ENCODE data around the gene MYO16. TPM values are rescaled to one million over a fixed set of nuclear protein-coding genes. Genes with fewer than 3 reads are reported as not detected.
"Not testable (repeated sequence)": the region's sequence is repeated elsewhere in the genome, so short reads cannot be mapped to it uniquely, and the experiment has no call there.

Gene MYO16
- total RNA-seq, 1 donor from 2014 or later, result 0.92 TPM

GRCh38 chr13:108782480-108782879 is 153.1 kb downstream of the MYO16 start:
- DNase-seq (ENCODE audit: low spot score); intact Hi-C loops (cut with DNase I): not testable (repeated sequence)

DNA sequence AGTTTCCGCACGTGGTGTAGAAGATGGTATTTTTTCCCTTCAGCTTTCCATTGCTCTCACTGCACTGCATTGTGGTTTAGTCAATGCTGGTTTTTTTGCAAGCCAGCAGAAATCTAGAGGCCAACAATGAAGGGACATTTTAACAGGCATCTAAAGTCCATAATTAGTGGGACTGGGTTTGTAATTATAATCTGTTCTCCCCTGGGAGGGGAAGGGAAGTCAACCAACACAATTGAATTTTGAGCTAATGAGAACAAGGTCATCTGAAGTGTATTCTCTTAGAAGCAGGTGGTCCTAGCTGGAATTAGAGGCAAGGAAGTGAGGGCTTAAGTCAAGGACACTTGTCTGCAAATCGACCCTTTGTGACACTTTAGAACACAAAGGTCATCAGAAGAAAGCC is 156.4 kb downstream of the MYO16 start:
- intact Hi-C loops (cut with DNase I), result no loop called here
- no peak for DNase-seq (ENCODE audit: low spot score)

- intact Hi-C loops (cut with DNase I), result no loop called here
- DNase-seq (ENCODE audit: low spot score), result no peak
Observed at GRCh38 chr13:108786456-108787200, 157.2 kb downstream of the MYO16 start.

- no peak for DNase-seq (ENCODE audit: low spot score)
- intact Hi-C loops (cut with DNase I), result no loop called here
Observed at GRCh38 chr13:108787700-108788414, 158.4 kb downstream of the MYO16 start.

GRCh38 chr13:108789476-108789875 is 160.1 kb downstream of the MYO16 start:
- intact Hi-C loops (cut with DNase I), result no loop called here
- no peak for DNase-seq (ENCODE audit: low spot score)

GRCh38 chr13:108795841-108796240 is 166.4 kb downstream of the MYO16 start:
- intact Hi-C loops (cut with DNase I), result no loop called here
- DNase-seq (ENCODE audit: low spot score), result no peak

- intact Hi-C loops (cut with DNase I), result no loop called here
- DNase-seq (ENCODE audit: low spot score), result no peak
Observed at GRCh38 chr13:108797354-108797753, 167.9 kb downstream of the MYO16 start.

DNA sequence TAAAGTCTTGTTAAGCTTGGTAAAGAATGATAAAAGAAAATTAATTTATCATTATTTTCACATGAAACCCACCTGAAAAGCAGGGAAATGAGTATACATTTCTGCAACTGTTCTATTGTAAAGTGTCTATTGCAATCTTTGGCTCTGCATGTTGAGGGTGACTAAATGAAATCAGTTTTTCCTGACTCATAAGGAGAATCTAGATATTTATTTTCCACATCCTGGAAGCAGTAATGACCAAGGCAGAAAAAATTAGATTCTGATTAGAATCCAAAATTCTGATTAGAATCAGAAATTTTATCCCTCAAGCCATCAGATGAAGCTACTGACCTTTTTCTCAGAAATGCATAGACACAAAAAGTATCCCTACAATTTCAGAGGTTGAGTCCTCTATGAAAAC is 178.4 kb downstream of the MYO16 start:
- no peak for DNase-seq (ENCODE audit: low spot score)
- intact Hi-C loops (cut with DNase I), result no loop called here

GRCh38 chr13:108812165-108812564 is 182.8 kb downstream of the MYO16 start:
- DNase-seq (ENCODE audit: low spot score), result no peak

DNA sequence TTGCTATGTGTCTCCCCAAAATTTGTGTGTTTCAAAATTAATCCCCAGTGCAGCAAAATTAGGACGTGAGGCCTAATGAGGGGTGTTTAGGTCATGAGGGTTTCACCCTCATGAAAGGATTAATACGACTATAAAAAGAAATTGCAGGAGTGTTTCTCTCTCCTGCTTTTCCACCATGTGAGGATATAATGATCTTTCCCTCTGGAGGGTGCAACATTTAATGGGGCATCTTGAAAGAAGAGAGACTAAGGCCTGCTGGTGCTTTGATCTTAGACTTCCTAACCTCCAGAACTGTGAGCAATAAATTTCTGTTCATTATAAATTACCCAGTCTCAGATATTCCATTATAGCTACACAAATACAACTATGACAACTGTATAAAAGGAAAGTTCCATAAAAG is 183.2 kb downstream of the MYO16 start:
- intact Hi-C loops (cut with DNase I), result no loop called here

More at GRCh38 chr13:108812165-108812564, 182.8 kb downstream of the MYO16 start:
- intact Hi-C loops (cut with DNase I), result no loop called here

DNA sequence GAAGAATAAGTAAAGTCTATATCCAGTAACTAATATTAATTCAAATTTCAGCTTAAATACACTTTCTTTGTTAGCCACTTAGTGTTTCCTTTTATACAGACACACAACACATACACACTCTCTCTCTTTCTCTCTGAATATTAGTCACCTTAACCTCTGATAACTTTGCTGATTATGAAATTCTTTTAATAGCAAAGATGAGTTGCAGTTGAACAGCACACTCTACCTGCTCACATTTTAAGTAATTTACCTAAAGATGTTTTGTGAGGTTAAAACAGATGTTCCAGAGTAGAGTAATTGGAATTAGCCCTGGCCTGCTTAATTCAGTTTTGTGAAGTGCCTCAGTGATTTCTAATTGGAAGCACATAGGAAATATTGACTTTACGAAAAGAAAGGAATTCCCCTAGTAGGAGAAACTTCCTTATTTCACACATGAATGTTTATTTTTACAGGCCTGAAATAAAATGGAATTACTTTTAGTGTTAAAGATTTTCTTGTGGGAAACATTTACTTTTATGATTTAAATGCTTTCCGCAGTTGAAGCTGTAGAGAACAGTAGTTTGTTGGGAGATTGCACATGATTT is 184.3 kb downstream of the MYO16 start:
- intact Hi-C loops (cut with DNase I), result no loop called here
- no peak for DNase-seq (ENCODE audit: low spot score)

More for the DNA sequence above, 183.2 kb downstream of the MYO16 start:
- DNase-seq (ENCODE audit: low spot score), result no peak

GRCh38 chr13:108816375-108816774 is 187.0 kb downstream of the MYO16 start:
- intact Hi-C loops (cut with DNase I), result no loop called here
- DNase-seq (ENCODE audit: low spot score), result no peak

- intact Hi-C loops (cut with DNase I), result no loop called here
- no peak for DNase-seq (ENCODE audit: low spot score)
Observed at GRCh38 chr13:108827646-108828045, 198.2 kb downstream of the MYO16 start.

DNA sequence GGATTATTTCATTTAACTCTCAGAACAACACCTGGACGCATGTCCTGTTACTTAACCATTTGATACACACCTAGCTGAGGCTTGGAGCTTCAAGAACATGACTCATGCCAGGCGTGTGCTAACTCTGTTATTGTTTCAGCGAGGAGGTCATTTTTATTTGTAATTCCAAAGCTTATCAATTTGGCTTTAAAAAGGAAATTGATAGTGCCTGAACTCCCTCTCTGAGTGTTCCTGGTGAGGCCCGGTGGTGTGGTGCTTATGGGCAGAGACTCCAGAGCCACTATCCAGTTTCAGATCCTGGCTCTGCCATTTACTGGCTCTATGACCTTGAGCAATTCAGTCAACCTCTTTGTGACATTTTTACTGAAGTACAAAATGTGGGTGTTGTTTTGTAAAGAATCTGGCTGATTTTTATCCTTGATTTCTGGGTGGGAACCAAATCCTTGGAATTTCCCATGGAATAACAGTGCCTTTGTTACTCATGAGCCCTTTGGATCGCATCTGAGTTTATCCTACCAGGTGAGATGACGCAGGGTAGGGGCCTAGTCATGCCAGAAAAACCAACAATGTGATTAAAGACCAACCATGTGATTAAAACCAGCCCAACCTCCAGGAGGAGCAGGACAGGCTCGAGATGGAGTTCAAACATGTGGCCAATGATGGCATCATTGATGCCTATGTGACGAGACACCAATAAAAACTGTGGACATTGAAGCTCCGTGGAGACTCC is 198.8 kb downstream of the MYO16 start:
- no peak for DNase-seq (ENCODE audit: low spot score)
- intact Hi-C loops (cut with DNase I), result no loop called here

DNA sequence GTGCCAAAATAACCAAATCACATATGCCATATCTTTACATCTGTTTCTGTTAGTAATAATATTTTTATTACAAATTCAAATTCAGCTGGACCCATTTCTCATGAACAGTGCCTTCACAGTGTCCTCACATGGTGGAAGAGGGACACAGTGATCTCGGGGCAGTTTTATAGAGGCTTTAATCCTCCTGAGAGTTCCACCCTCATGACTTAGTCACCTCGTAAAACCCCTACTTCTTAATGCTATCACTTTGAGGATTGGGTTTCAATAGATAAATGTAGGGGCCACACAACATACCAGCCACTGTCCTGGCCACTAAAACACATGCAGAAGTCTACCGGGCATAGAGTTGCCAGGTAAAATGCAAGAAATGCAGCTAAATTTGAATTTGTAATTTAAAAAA is 201.5 kb downstream of the MYO16 start:
- intact Hi-C loops (cut with DNase I), result no loop called here
- no peak for DNase-seq (ENCODE audit: low spot score)

- intact Hi-C loops (cut with DNase I), result no loop called here
- DNase-seq (ENCODE audit: low spot score), result no peak
Observed at GRCh38 chr13:108833531-108833930, 204.1 kb downstream of the MYO16 start.

GRCh38 chr13:108834193-108834592 is 204.8 kb downstream of the MYO16 start:
- intact Hi-C loops (cut with DNase I), result no loop called here
- DNase-seq (ENCODE audit: low spot score), result no peak

DNA sequence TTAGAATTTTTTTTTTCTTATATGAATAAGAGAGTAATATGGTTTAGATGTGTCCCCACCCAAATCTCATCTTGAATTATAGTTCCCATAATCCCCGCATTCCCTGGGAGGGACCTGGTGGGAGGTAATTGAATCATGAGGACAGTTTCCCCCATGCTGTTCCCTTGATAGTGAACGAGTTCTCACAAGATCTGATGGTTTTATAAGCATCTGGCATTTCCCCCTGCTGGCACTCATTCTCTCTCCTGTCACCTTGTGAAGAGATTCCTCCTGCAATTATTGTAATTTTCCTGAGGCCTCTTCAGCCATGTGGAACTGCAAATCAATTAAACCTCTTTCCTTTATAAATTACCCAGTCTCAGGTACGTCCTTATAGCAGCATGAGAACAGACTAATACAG is 205.7 kb downstream of the MYO16 start:
- intact Hi-C loops (cut with DNase I), result no loop called here
- no peak for DNase-seq (ENCODE audit: low spot score)

- intact Hi-C loops (cut with DNase I), result no loop called here
Observed at GRCh38 chr13:108850691-108851090, 221.3 kb downstream of the MYO16 start.

GRCh38 chr13:108851660-108852059 is 222.2 kb downstream of the MYO16 start:
- intact Hi-C loops (cut with DNase I), result no loop called here
- no peak for DNase-seq (ENCODE audit: low spot score)

More at GRCh38 chr13:108850691-108851090, 221.3 kb downstream of the MYO16 start:
- DNase-seq (ENCODE audit: low spot score), result no peak
